Breast epithelium (tissue), 3 donors: ENCODE measurements around the gene SCAF4.

Source experiments
- CTCF ChIP-seq, 3 donors: fragments of 450-650 bp; IDR thresholded peaks; one replicate each; pipeline ENCODE4 v1.5.1; 2016 to 2017; ENCODE audit warnings: antibody characterized with exemption in 3 of 3, mild to moderate bottlenecking in 3 of 3, moderate library complexity in 3 of 3
- POLR2AphosphoS5 ChIP-seq, 3 donors: sonication (generic); formaldehyde crosslinking; IDR thresholded peaks; one replicate each; pipeline ENCODE4 v1.6.1; 2017; ENCODE audit warnings: antibody characterized with exemption in 3 of 3

DNA sequence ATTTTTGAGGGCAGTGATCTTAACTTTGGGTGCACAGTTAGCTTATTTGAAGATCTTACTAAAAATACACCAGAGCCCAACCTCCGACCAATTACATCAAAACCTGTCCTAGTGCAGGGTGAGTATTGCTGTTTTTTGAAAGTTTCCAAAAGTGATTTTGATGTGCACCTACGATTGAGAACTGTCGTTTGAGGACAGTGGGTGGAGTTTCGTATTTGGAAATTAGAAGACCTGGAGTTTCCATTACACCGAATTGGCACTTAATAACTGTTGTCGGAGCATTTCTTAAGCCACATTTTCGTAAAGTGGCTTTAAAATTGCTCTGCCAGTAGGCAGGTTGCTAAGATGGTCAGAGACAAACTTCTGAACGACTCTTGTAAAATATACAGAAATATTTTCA, 71.3 kb downstream of the SCAF4 start:
- TF ChIP-seq CTCF (IDR thresholded peaks at IDR 0.05) = no peak
- TF ChIP-seq POLR2AphosphoS5 (IDR thresholded peaks at IDR 0.05) = no peak
